ENCODE results near the gene TNRC6A.

TNRC6A gene

DNA sequence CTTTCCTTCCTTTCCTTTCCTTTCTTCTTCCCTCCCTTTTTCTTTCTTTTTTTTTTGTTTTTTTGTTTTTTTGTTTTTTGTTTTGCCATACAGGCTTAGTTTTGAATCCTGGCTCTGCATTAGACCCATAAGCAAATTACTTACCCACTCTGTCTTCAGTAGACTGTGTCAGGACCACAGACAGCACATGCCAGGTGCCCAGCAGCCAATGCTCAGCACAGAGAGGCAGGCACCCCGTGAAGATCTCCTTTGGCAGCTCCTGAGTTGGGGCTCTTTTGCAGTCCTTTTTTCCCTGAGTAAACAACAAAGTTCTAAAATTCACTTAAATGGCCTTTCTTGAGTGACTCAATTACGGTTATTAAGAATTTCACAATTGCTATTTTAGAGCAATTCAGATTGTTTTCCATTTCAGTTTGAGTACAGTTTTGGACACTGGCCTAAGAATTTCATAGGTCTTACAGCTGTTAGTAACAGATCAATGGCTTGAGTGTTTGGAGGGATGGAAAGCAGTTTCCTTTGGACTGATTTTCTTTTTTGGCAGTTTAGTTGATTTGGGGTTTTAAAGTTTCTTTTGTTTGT lies 90.1 kb downstream of the TNRC6A start:
- H3K36me3 Mint-ChIP-seq (ENCODE audit: insufficient read depth): peaks cover 85% of the 10 kb centered on the region
- no peak overlapping the region for H3K27ac Mint-ChIP-seq
- H3K9me3 Mint-ChIP-seq: no peaks in the 10 kb centered on the region
- no peaks in the 10 kb centered on the region for H3K27me3 Mint-ChIP-seq
- no peak overlapping the region for H3K4me3 Mint-ChIP-seq
- no peak for ATAC-seq (replicated peaks)
- no peak for DNase-seq
- H3K4me1 Mint-ChIP-seq (ENCODE audit: low read depth in 2 of 2): peaks cover 4 to 5% of the 10 kb centered on the region in 2 donors

- Mint-ChIP-seq H3K27me3 (no peaks in the 10 kb centered on the region), H3K4me3 (no peak overlapping the region), H3K4me1 (ENCODE audit: low read depth in 2 of 2) (peaks cover 4 to 5% of the 10 kb centered on the region in 2 donors), H3K36me3 (ENCODE audit: insufficient read depth) (peaks cover 79% of the 10 kb centered on the region), H3K27ac (peak overlapping the region; percentile 36 to 93), H3K9me3 (no peaks in the 10 kb centered on the region)
- DNase-seq (no peak), ATAC-seq (replicated peaks) (no peak)
Observed at GRCh38 chr16:24820522-24820921, 91.1 kb downstream of the TNRC6A start.

GRCh38 chr16:24821129-24821528 lies 91.7 kb downstream of the TNRC6A start:
- DNase-seq (no peak), ATAC-seq (replicated peaks) (no peak)
- Mint-ChIP-seq H3K27me3 (no peaks in the 10 kb centered on the region), H3K4me3 (no peak overlapping the region), H3K36me3 (ENCODE audit: insufficient read depth) (peaks cover 73% of the 10 kb centered on the region), H3K4me1 (ENCODE audit: low read depth in 2 of 2) (peaks cover 4 to 5% of the 10 kb centered on the region in 2 donors), H3K9me3 (no peaks in the 10 kb centered on the region), H3K27ac (peak overlapping the region; percentile 36 to 93)

DNA sequence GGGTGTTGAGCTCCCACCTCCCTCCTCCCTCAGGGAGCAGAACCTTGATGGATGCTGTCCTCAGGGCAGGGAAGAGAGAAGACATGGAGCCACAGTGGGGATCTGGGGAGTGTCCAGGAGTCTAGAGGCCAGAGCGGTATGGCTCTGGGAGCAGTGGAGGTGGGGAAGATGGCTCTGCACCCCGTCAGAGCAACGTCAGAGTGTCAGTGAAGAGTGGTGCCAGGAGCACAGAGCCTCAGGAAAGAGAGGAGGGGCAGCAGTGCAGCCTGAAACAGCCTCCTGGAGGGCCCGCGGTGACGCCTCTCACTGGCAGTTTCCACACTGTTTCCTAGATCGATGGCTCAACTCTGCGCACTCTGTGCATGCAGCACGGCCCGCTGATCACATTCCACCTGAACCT lies 93.1 kb downstream of the TNRC6A start:
- DNase-seq: no peak
- Mint-ChIP-seq H3K36me3 (ENCODE audit: insufficient read depth) (peaks cover 72% of the 10 kb centered on the region), H3K27ac (peak overlapping the region in 1 of 2 donors; percentile 69), H3K4me3 (no peak overlapping the region), H3K27me3 (no peaks in the 10 kb centered on the region), H3K9me3 (no peaks in the 10 kb centered on the region), H3K4me1 (ENCODE audit: low read depth in 2 of 2) (peaks cover 4 to 5% of the 10 kb centered on the region in 2 donors)
- no peak for ATAC-seq (replicated peaks)

- DNase-seq (no peak), ATAC-seq (replicated peaks) (no peak)
- H3K9me3 Mint-ChIP-seq: no peaks in the 10 kb centered on the region
- H3K27me3 Mint-ChIP-seq: no peaks in the 10 kb centered on the region
- peaks cover 4 to 5% of the 10 kb centered on the region in 2 donors for H3K4me1 Mint-ChIP-seq (ENCODE audit: low read depth in 2 of 2)
- H3K4me3 Mint-ChIP-seq: no peak overlapping the region
- peaks cover 71% of the 10 kb centered on the region for H3K36me3 Mint-ChIP-seq (ENCODE audit: insufficient read depth)
- peak overlapping the region in 1 of 2 donors; percentile 41 for H3K27ac Mint-ChIP-seq
Observed at GRCh38 chr16:24822974-24823373, 93.5 kb downstream of the TNRC6A start.

DNA sequence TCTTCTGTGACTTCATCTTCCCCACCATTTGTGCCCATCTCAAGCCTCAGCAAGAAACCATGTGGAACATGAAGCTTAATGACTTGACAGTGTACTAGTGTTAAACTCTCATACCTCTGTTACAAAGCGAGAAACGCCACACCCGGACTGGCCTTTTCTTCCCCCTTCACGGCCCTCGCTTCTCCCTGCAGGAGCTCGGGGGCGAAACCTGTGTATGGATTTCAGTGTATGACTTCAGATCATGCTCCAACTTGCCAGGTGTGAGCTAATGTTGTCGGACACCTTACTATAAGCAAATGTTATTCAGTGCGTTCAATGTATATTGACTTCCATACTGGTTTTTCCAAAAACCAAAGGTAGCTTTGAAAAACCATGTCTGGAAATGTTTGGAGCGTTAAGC lies 96.2 kb downstream of the TNRC6A start:
- peaks cover 4 to 5% of the 10 kb centered on the region in 2 donors for H3K4me1 Mint-ChIP-seq (ENCODE audit: low read depth in 2 of 2)
- H3K9me3 Mint-ChIP-seq: no peaks in the 10 kb centered on the region
- H3K27me3 Mint-ChIP-seq: no peaks in the 10 kb centered on the region
- ATAC-seq (replicated peaks): no peak
- no peak for DNase-seq
- peaks cover 51% of the 10 kb centered on the region for H3K36me3 Mint-ChIP-seq (ENCODE audit: insufficient read depth)
- no peak overlapping the region for H3K4me3 Mint-ChIP-seq
- H3K27ac Mint-ChIP-seq: no peak overlapping the region

GRCh38 chr16:24826096-24826690 lies 96.7 kb downstream of the TNRC6A start:
- Mint-ChIP-seq H3K36me3 (ENCODE audit: insufficient read depth) (peaks cover 51% of the 10 kb centered on the region), H3K4me3 (no peak overlapping the region), H3K27me3 (no peaks in the 10 kb centered on the region), H3K9me3 (no peaks in the 10 kb centered on the region), H3K27ac (no peak overlapping the region), H3K4me1 (ENCODE audit: low read depth in 2 of 2) (peaks cover 1 to 2% of the 10 kb centered on the region in 2 donors)
- no peak for DNase-seq
- no peak for ATAC-seq (replicated peaks)

DNA sequence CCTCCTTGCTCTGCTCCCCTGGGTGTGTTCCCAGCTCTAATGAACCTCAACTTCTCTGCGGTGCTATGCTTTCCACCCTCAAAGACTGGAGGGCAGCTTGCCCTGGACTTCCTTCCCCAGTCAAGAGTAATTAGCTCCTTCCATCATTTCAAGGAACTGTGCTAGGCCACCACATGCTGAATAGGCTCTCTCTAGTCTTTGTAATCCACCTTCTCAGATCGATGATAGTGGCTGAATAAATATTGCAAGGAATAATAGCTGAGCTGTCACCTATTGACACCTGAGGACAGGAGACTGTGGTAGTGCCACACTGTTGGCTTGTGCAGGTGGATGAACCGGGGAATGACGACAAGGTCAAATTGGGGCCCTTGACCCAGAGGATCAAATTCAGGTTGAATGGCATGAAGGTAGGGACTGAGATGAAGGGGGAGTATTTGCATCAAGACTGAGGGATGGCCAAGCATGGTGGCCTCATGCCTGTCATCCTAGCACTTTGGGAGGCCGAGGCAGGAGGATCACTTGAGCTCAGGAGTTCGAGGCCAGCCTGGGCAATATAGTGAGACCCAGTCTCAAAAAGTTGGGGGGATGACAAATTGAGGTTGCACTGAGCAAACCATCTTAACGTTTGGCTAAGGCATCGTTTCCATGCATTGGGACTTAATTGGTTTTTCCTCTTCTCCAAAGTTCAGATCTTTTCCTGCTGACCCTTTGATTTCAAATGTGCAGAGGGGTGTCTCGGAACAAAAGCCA lies 97.5 kb downstream of the TNRC6A start:
- Mint-ChIP-seq H3K4me3 (no peak overlapping the region), H3K27ac (peak overlapping the region in 1 of 2 donors; percentile 7), H3K36me3 (ENCODE audit: insufficient read depth) (peaks cover 45% of the 10 kb centered on the region), H3K4me1 (ENCODE audit: low read depth in 2 of 2) (no peaks in the 10 kb centered on the region), H3K9me3 (no peaks in the 10 kb centered on the region), H3K27me3 (no peaks in the 10 kb centered on the region)
- no peak for DNase-seq
- no peak for ATAC-seq (replicated peaks)

GRCh38 chr16:24829153-24829552 lies 99.7 kb downstream of the TNRC6A start:
- DNase-seq: no peak
- ATAC-seq (replicated peaks): no peak
- Mint-ChIP-seq H3K4me1 (ENCODE audit: low read depth in 2 of 2) (no peaks in the 10 kb centered on the region), H3K27ac (no peak overlapping the region), H3K27me3 (no peaks in the 10 kb centered on the region), H3K4me3 (no peak overlapping the region), H3K9me3 (no peaks in the 10 kb centered on the region), H3K36me3 (ENCODE audit: insufficient read depth) (peaks cover 24% of the 10 kb centered on the region)

GRCh38 chr16:24833352-24833751 lies 103.9 kb downstream of the TNRC6A start:
- DNase-seq (no peak), ATAC-seq (replicated peaks) (no peak)
- Mint-ChIP-seq H3K27me3 (no peaks in the 10 kb centered on the region), H3K27ac (no peak overlapping the region), H3K4me1 (ENCODE audit: low read depth in 2 of 2) (no peaks in the 10 kb centered on the region), H3K4me3 (no peak overlapping the region), H3K36me3 (ENCODE audit: insufficient read depth) (peaks cover 3% of the 10 kb centered on the region), H3K9me3 (no peaks in the 10 kb centered on the region)

GRCh38 chr16:24834459-24835335 lies 105.2 kb downstream of the TNRC6A start:
- Mint-ChIP-seq H3K4me1 (ENCODE audit: low read depth in 2 of 2) (no peaks in the 10 kb centered on the region), H3K9me3 (no peaks in the 10 kb centered on the region), H3K36me3 (ENCODE audit: insufficient read depth) (no peaks in the 10 kb centered on the region), H3K27ac (no peak overlapping the region), H3K27me3 (no peaks in the 10 kb centered on the region), H3K4me3 (no peak overlapping the region)
- DNase-seq: no peak
- no peak for ATAC-seq (replicated peaks)

GRCh38 chr16:24836836-24837235 lies 107.4 kb downstream of the TNRC6A start:
- Mint-ChIP-seq H3K9me3 (no peaks in the 10 kb centered on the region), H3K4me3 (no peak overlapping the region), H3K27me3 (no peaks in the 10 kb centered on the region), H3K36me3 (ENCODE audit: insufficient read depth) (no peaks in the 10 kb centered on the region), H3K4me1 (ENCODE audit: low read depth in 2 of 2) (no peaks in the 10 kb centered on the region), H3K27ac (no peak overlapping the region)
- DNase-seq: no peak
- no peak for ATAC-seq (replicated peaks)

DNA sequence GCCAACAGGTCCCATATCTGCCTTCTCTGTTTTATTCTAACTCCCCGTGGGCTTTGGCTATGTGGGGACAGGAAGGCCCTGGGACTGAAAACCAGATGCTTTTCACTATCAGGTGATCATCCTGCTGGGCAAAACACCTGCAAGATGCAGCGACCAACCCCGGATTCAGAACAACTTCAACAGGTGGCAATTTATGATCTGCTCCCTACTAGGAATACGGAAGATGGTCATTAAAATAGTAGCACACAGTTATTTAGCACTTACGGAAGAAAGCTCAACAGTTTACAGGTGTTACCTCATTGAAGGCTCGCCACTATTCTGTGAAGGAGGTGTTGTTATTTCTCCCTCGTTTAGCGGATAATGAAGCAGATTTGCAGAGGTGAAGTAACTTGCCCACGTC lies 108.5 kb downstream of the TNRC6A start:
- no peak overlapping the region for H3K4me3 Mint-ChIP-seq
- no peaks in the 10 kb centered on the region for H3K9me3 Mint-ChIP-seq
- no peak for DNase-seq
- ATAC-seq (replicated peaks): no peak
- no peaks in the 10 kb centered on the region for H3K27me3 Mint-ChIP-seq
- H3K36me3 Mint-ChIP-seq (ENCODE audit: insufficient read depth): no peaks in the 10 kb centered on the region
- no peak overlapping the region for H3K27ac Mint-ChIP-seq
- H3K4me1 Mint-ChIP-seq (ENCODE audit: low read depth in 2 of 2): no peaks in the 10 kb centered on the region
